H9 (cell line): ENCODE measurements around the gene ANKRD27. TPM values are rescaled to one million over a fixed set of nuclear protein-coding genes. Genes with fewer than 3 reads are reported as not detected.
A peak's percentile ranks its signal among the peaks of the same experiment; 100 is the strongest.

Source experiments
- DNase-seq: peaks from one replicate; pipeline ENCODE4 v3.0.0-alpha.2; 2017
- H2AFZ ChIP-seq: one replicate; pipeline ENCODE4 v1.6.1; 2013; ENCODE audit warnings: mild to moderate bottlenecking, low read length, control low read depth, moderate library complexity
- H2AK5ac ChIP-seq: 2 replicates; pipeline ENCODE4 v1.6.1; 2013; ENCODE audit warnings: low read length, control low read depth, mixed read lengths; ENCODE audit not compliant: insufficient read length
- H2BK120ac ChIP-seq: one replicate; pipeline ENCODE4 v1.6.1; 2013; ENCODE audit warnings: low read depth, mild to moderate bottlenecking, low read length, control low read depth, inconsistent platforms; ENCODE audit not compliant: poor library complexity, severe bottlenecking
- H2BK12ac ChIP-seq: 2 replicates; pipeline ENCODE4 v1.6.1; 2013; ENCODE audit warnings: low read length, control low read depth, mixed read lengths, low read depth; ENCODE audit not compliant: insufficient read length
- H2BK15ac ChIP-seq: 2 replicates; pipeline ENCODE4 v1.6.1; 2013; ENCODE audit warnings: low read depth, low read length, control low read depth
- H2BK20ac ChIP-seq: one replicate; pipeline ENCODE4 v1.6.1; 2013; ENCODE audit warnings: low read depth, mild to moderate bottlenecking, low read length, control low read depth, inconsistent platforms; ENCODE audit not compliant: poor library complexity, severe bottlenecking
- H2BK5ac ChIP-seq: 2 replicates; pipeline ENCODE4 v1.6.1; 2013; ENCODE audit warnings: low read length, control low read depth, mixed read lengths; ENCODE audit not compliant: insufficient read length
- H3K14ac ChIP-seq: 2 replicates; pipeline ENCODE4 v1.6.1; 2013; ENCODE audit warnings: low read length, control low read depth; ENCODE audit not compliant: insufficient read depth
- H3K18ac ChIP-seq: 2 replicates; pipeline ENCODE4 v1.6.1; 2013; ENCODE audit warnings: low read depth, mild to moderate bottlenecking, mixed read lengths, low read length, control low read depth; ENCODE audit not compliant: insufficient read length
- H3K23ac ChIP-seq: 2 replicates; pipeline ENCODE4 v1.6.1; 2013; ENCODE audit warnings: low read length, control low read depth, mixed read lengths, low read depth; ENCODE audit not compliant: insufficient read length
- H3K23me2 ChIP-seq: 2 replicates; pipeline ENCODE4 v1.6.1; 2013; ENCODE audit warnings: low read depth, mild to moderate bottlenecking, mixed read lengths, low read length, control low read depth; ENCODE audit not compliant: insufficient read length, poor library complexity, severe bottlenecking
- H3K27ac ChIP-seq: 2 replicates; pipeline ENCODE4 v1.5.1; 2013; ENCODE audit warnings: low read length, control low read depth, mixed read lengths, low read depth; ENCODE audit not compliant: insufficient read length
- H3K27me3 ChIP-seq: 2 replicates; pipeline ENCODE4 v1.6.1; 2013; ENCODE audit warnings: low read length, control low read depth, inconsistent platforms; ENCODE audit not compliant: insufficient read depth
- H3K4ac ChIP-seq: 2 replicates; pipeline ENCODE4 v1.6.1; 2013; ENCODE audit warnings: low read depth, mild to moderate bottlenecking, control low read depth, inconsistent platforms, low read length, moderate library complexity
- H3K4me1 ChIP-seq: 2 replicates; pipeline ENCODE4 v1.6.1; 2013; ENCODE audit warnings: low read length, control low read depth, inconsistent platforms; ENCODE audit not compliant: insufficient read depth
- H3K4me2 ChIP-seq: 2 replicates; pipeline ENCODE4 v1.6.1; 2013; ENCODE audit warnings: low read length, control low read depth, mixed read lengths; ENCODE audit not compliant: insufficient read length, insufficient read depth
- H3K56ac ChIP-seq: 2 replicates; pipeline ENCODE4 v1.6.1; 2013; ENCODE audit warnings: low read depth, mild to moderate bottlenecking, mixed read lengths, low read length, control low read depth; ENCODE audit not compliant: insufficient read length
- H3K79me1 ChIP-seq: 2 replicates; pipeline ENCODE4 v1.6.1; 2013; ENCODE audit warnings: low read depth, mild to moderate bottlenecking, moderate library complexity, low read length, control low read depth, inconsistent platforms; ENCODE audit not compliant: insufficient read depth, poor library complexity, severe bottlenecking
- H3K79me2 ChIP-seq: 2 replicates; pipeline ENCODE4 v1.6.1; 2013; ENCODE audit warnings: low read length, control low read depth, inconsistent platforms; ENCODE audit not compliant: insufficient read depth
- H3K9ac ChIP-seq: 2 replicates; pipeline ENCODE4 v1.6.1; 2013; ENCODE audit warnings: low read length, control low read depth, mixed read lengths; ENCODE audit not compliant: insufficient read length; ENCODE audit errors: extremely low read depth
- H3K9me3 ChIP-seq: one replicate; pipeline ENCODE4 v1.6.1; 2013; ENCODE audit warnings: low read depth, low read length, inconsistent platforms; ENCODE audit not compliant: control insufficient read depth
- H3T11ph ChIP-seq: one replicate; pipeline ENCODE4 v1.6.1; 2013; ENCODE audit warnings: mild to moderate bottlenecking, low read length, control low read depth, inconsistent platforms
- H4K20me1 ChIP-seq: one replicate; pipeline ENCODE4 v1.6.1; 2013; ENCODE audit not compliant: control insufficient read depth, insufficient read length, insufficient read depth
- H4K5ac ChIP-seq: 2 replicates; pipeline ENCODE4 v1.6.1; 2013; ENCODE audit warnings: low read depth, mild to moderate bottlenecking, mixed read lengths, low read length, control low read depth; ENCODE audit not compliant: insufficient read length
- H4K8ac ChIP-seq: replicated peaks from 2 replicates; pipeline ENCODE4 v1.6.1; 2013; ENCODE audit warnings: low read length, control low read depth, mixed read lengths, low read depth; ENCODE audit not compliant: insufficient read length
- H4K91ac ChIP-seq: 2 replicates; pipeline ENCODE4 v1.6.1; 2013; ENCODE audit warnings: low read depth, mild to moderate bottlenecking, moderate library complexity, mixed read lengths, low read length, control low read depth; ENCODE audit not compliant: insufficient read length
- H3K27ac Mint-ChIP-seq, 3 experiments: 2 replicates in 2 of 3; 3 replicates in 1 of 3; pipeline ENCODE4 v1.8.0; 2020 to 2021; ENCODE audit warnings: mixed read lengths in 3 of 3, mild to moderate bottlenecking in 1 of 3, moderate library complexity in 1 of 3
- H3K27me3 Mint-ChIP-seq: 2 replicates; pipeline ENCODE4 v1.8.0; 2021; ENCODE audit warnings: low read depth, mild to moderate bottlenecking, moderate library complexity, mixed read lengths
- H3K36me3 Mint-ChIP-seq, 3 experiments: 2 replicates in 2 of 3; 3 replicates in 1 of 3; pipeline ENCODE4 v1.8.0; 2020 to 2021; ENCODE audit warnings: low read depth in 3 of 3, mixed read lengths in 3 of 3; ENCODE audit not compliant: insufficient read depth in 1 of 3
- H3K4me1 Mint-ChIP-seq, 2 experiments: 2 replicates each; pipeline ENCODE4 v1.8.0; 2020; ENCODE audit warnings: mixed read lengths in 2 of 2
- H3K4me3 Mint-ChIP-seq, 2 experiments: 2 replicates in 1 of 2; 3 replicates in 1 of 2; pipeline ENCODE4 v1.8.0; 2020 to 2021; ENCODE audit warnings: mild to moderate bottlenecking in 2 of 2, mixed read lengths in 2 of 2, moderate library complexity in 1 of 2
- H3K9me3 Mint-ChIP-seq, 2 experiments: 2 replicates in 1 of 2; 3 replicates in 1 of 2; pipeline ENCODE4 v1.8.0; 2020; ENCODE audit warnings: mild to moderate bottlenecking in 2 of 2, mixed read lengths in 2 of 2, moderate library complexity in 1 of 2
- WGBS: extraction: QIAGEN DNeasy Blood & Tissue Kit; methylation state at CpG from one replicate; pipeline ENCODE4 v1.1.7; 2013; ENCODE audit warnings: missing lambda C conversion rate, low lambda C conversion rate, mixed read lengths; ENCODE audit not compliant: insufficient read length; ENCODE audit errors: extremely low coverage; 5-methylcytosine and 5-hydroxymethylcytosine counted together
- total RNA-seq: library from RNA; stranded (reverse); gene quantifications from 2 replicates; pipeline ENCODE4 v1.2.1, GENCODE V29; 2021
- TF ChIP-seq, protein P1 (sequence below): fragments of 200-600 bp; sonication (generic); conservative IDR thresholded peaks from 3 replicates; pipeline ENCODE4 v1.8.0; 2021; ENCODE audit warnings: antibody characterized with exemption, mild to moderate bottlenecking

ANKRD27 gene
- total RNA-seq, 1 experiment from 2014 or later: 40.7 TPM

DNA sequence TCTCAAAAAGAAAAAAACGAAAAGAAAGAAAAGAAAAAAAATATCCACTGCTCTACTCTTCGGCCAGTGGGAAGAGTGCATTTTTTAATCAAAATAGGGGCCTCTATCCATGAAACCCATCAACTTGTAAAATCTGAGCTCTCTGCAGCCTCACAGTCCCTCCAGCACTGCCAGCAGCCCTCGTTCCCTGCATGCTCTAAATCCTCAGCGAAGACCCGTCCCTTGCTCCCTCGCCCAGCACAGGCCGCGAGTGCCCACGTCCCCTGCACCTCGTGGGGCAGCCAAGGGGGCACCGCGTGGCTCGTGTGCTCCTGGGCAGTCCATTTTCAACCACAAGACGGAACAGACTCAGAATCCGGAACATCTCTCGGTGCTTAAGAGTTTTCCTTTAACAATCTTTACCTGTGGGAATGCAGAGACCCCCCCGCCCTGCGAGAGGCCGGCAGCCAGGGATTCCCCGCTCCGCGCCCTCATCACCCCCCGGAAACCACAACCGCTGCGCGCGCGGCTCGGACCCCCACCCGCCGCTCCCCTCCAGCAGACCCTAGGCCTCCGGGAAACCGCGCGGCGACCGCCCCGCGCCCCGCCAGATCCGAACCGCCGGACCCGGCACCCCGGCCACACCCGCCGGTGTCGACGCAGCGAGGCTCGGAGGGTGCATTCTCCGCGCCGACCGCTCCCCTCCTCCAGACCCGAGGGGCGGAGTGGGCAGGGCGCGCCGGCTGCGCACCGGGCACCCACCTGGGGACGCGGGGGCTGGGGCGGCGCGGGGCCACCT lies 638 bp downstream of the ANKRD27 start:
- no peak overlapping the region for H3K56ac ChIP-seq
- H2BK5ac ChIP-seq: no peak overlapping the region
- peaks cover 18% of the 10 kb centered on the region; the same call in 1 of the 2 replicates for H3K27me3 ChIP-seq
- H3T11ph ChIP-seq: no peak overlapping the region
- no peak overlapping the region for H2AFZ ChIP-seq
- TF ChIP-seq, protein P1, sequence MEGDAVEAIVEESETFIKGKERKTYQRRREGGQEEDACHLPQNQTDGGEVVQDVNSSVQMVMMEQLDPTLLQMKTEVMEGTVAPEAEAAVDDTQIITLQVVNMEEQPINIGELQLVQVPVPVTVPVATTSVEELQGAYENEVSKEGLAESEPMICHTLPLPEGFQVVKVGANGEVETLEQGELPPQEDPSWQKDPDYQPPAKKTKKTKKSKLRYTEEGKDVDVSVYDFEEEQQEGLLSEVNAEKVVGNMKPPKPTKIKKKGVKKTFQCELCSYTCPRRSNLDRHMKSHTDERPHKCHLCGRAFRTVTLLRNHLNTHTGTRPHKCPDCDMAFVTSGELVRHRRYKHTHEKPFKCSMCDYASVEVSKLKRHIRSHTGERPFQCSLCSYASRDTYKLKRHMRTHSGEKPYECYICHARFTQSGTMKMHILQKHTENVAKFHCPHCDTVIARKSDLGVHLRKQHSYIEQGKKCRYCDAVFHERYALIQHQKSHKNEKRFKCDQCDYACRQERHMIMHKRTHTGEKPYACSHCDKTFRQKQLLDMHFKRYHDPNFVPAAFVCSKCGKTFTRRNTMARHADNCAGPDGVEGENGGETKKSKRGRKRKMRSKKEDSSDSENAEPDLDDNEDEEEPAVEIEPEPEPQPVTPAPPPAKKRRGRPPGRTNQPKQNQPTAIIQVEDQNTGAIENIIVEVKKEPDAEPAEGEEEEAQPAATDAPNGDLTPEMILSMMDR: no peak
- Mint-ChIP-seq H3K4me1 (peaks cover 26 to 27% of the 10 kb centered on the region in 2 experiments), H3K36me3 (peaks cover 0 to 5% (median 5%) of the 10 kb centered on the region in 3 experiments; a peak in 2 of 7 replicates), H3K9me3 (peaks cover 0 to 1% of the 10 kb centered on the region in 2 experiments; a peak in 3 of 5 replicates), H3K27me3 (peaks cover 40% of the 10 kb centered on the region), H3K27ac (peak overlapping the region in 1 of 3 experiments; percentile 94; a peak in 2 of 7 replicates), H3K4me3 (peak overlapping the region; percentile 89 to 97)
- no peak overlapping the region; the same call in 1 of the 2 replicates for H3K14ac ChIP-seq
- H4K8ac ChIP-seq: no peak overlapping the region
- H2BK20ac ChIP-seq: no peak overlapping the region
- no peak overlapping the region for H2BK120ac ChIP-seq
- H3K27ac ChIP-seq: no peak overlapping the region
- no peaks in the 10 kb centered on the region for H3K9me3 ChIP-seq
- no peak overlapping the region for H3K18ac ChIP-seq
- H3K4me1 ChIP-seq: no peaks in the 10 kb centered on the region
- H4K20me1 ChIP-seq: no peaks in the 10 kb centered on the region
- peaks cover 10% of the 10 kb centered on the region for H3K79me1 ChIP-seq
- H2BK15ac ChIP-seq: no peak overlapping the region
- H2BK12ac ChIP-seq: no peak overlapping the region
- no CpG with 5 or more reads among the region's 67 CpGs for WGBS
- H4K91ac ChIP-seq: no peak overlapping the region
- H3K4me2 ChIP-seq: peak overlapping the region; percentile 92
- H4K5ac ChIP-seq: no peak overlapping the region
- peaks cover 9% of the 10 kb centered on the region for H3K23me2 ChIP-seq
- no peak overlapping the region for H3K23ac ChIP-seq
- peak overlapping the region; percentile 64 for H3K9ac ChIP-seq
- H3K79me2 ChIP-seq: peaks cover 15% of the 10 kb centered on the region; the same call in 1 of the 2 replicates
- no peak overlapping the region for H2AK5ac ChIP-seq
- no peak overlapping the region for H3K4ac ChIP-seq
- DNase-seq: no peak
